ENCODE measurements around the gene CLCN5.

DNA sequence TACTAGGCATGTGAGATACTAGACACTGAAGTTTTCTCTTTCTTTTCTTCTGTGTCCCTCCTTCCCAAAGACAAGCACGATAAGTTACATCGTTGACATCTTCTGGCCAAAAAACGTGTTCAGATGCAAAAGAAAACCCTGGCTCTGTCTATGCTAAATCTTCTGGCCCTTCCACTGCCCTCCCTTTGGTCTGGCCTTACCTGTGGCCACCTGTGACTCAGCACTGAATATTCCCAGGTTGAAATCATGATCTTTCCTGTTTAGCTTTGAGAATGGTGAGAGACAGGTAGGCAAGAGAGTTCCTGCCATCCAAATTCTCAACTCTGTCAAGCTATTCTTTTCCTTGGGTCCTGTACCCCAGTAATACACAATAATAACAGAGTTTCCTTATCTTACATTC, 12.3 kb downstream of the CLCN5 start:
- TF ChIP-seq, protein P1, sequence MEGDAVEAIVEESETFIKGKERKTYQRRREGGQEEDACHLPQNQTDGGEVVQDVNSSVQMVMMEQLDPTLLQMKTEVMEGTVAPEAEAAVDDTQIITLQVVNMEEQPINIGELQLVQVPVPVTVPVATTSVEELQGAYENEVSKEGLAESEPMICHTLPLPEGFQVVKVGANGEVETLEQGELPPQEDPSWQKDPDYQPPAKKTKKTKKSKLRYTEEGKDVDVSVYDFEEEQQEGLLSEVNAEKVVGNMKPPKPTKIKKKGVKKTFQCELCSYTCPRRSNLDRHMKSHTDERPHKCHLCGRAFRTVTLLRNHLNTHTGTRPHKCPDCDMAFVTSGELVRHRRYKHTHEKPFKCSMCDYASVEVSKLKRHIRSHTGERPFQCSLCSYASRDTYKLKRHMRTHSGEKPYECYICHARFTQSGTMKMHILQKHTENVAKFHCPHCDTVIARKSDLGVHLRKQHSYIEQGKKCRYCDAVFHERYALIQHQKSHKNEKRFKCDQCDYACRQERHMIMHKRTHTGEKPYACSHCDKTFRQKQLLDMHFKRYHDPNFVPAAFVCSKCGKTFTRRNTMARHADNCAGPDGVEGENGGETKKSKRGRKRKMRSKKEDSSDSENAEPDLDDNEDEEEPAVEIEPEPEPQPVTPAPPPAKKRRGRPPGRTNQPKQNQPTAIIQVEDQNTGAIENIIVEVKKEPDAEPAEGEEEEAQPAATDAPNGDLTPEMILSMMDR (IDR thresholded peaks at IDR 0.05; ENCODE audit: insufficient read depth, low read length, poor library complexity, severe bottlenecking): no peak
- no peak for TF ChIP-seq EZH2phosphoT487 (conservative IDR thresholded peaks at IDR 0.05; ENCODE audit: low read length)

Data from SU-DHL-6 (cell line).